ENCODE measurements around the gene TECRL. TPM values are rescaled to one million over a fixed set of nuclear protein-coding genes. Genes with fewer than 3 reads are reported as not detected.

TECRL gene
- total and polyA plus RNA-seq, 2 of the 4 experiments (the other 2 are of a cell fraction): not detected

DNA sequence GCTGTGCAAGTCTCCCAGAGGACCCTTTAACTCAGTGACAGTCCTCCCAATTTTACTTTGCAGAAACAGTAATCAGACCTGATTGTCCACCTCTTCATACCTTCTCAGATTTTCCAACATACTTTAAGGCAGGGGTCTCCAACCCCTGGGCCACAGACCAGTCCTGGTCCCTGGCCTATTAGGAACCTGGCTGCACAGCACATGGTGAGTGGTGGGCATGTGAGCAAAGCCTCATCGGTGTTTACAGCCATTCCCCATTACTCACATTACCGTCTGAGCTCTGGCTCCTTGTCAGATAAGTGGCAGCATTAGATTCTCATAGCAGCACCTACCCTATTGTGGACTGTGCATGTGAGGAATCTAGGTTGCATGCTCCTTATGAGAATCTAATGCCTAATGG is 74.3 kb downstream of the TECRL start:
- in situ Hi-C loops (cut with MboI; ENCODE audit: low sequenced_read_pairs): no loop called here
- Histone ChIP-seq H3K36me3 (ENCODE audit: control insufficient read depth, insufficient read depth, low read length) (no peaks in the 10 kb centered on the region), H3K4ac (ENCODE audit: low read depth, low read length) (no peak overlapping the region), H3K56ac (ENCODE audit: extremely low read depth, insufficient read depth, low read length) (no peak overlapping the region), H3K79me1 (ENCODE audit: low read depth in 1 of 2, low read length in 2 of 2) (no peaks in the 10 kb centered on the region), H4K8ac (ENCODE audit: low read depth in 2 of 2, low read length in 2 of 2) (no peak overlapping the region), H3K27ac (ENCODE audit: insufficient read depth, low read length) (no peak overlapping the region), H2BK15ac (ENCODE audit: low read depth, low read length) (no peak overlapping the region), H3K4me2 (ENCODE audit: low read depth, low read length) (no peak overlapping the region), H3K9me3 (ENCODE audit: control insufficient read depth, insufficient read depth, low read length) (peaks cover 3% of the 10 kb centered on the region), H2BK5ac (ENCODE audit: low read depth, low read length, poor library complexity, severe bottlenecking) (no peak overlapping the region), H2BK120ac (ENCODE audit: low read depth, low read length) (no peak overlapping the region), H3K23ac (ENCODE audit: low read depth, low read length) (no peak overlapping the region), H2AK5ac (ENCODE audit: low read depth, low read length) (no peak overlapping the region), H2BK20ac (ENCODE audit: low read depth, low read length) (no peak overlapping the region), H3K27me3 (ENCODE audit: control insufficient read depth, insufficient read depth, low read length) (no peaks in the 10 kb centered on the region), H3K18ac (ENCODE audit: low read depth, low read length) (no peak overlapping the region), H2AK9ac (replicated peaks; ENCODE audit: low read depth, low read length, poor library complexity) (no peak overlapping the region), H2AFZ (replicated peaks; ENCODE audit: low read length, poor library complexity) (no peak overlapping the region), H4K20me1 (ENCODE audit: insufficient read depth, low read length) (no peaks in the 10 kb centered on the region), H3K9ac (ENCODE audit: low read depth, low read length) (no peak overlapping the region), H4K91ac (ENCODE audit: insufficient read depth, low read depth, low read length) (no peak overlapping the region), H4K5ac (ENCODE audit: low read depth, low read length) (no peak overlapping the region), H3K4me3 (ENCODE audit: insufficient read depth, low read depth, low read length) (no peak overlapping the region), H3K14ac (replicated peaks; ENCODE audit: low read depth, low read length) (no peak overlapping the region), H3K9me1 (ENCODE audit: insufficient read depth, low read length) (no peaks in the 10 kb centered on the region), H3K4me1 (ENCODE audit: control insufficient read depth, insufficient read depth, low read length) (no peaks in the 10 kb centered on the region)
- CTCF ChIA-PET: no interaction called here
- BruUV-seq (replicated peaks): no TSS peak
- ATAC-seq (ENCODE audit: low read depth): no peak
- dilution Hi-C loops (cut with HindIII; ENCODE audit: low sequenced_read_pairs, unreplicated experiment): no loop called here
- intact Hi-C loops (cut with micrococcal nuclease): no loop called here
- WGBS, 2 experiments (ENCODE audit: extremely low coverage in 2 of 2, insufficient read length in 1 of 2): no CpG with 5 or more reads among the region's 2 CpGs
- no peak for DNase-seq
- TF ChIP-seq RFX5 (IDR thresholded peaks at IDR 0.05; ENCODE audit: low read depth, low read length) (no peak), RAD21 (IDR thresholded peaks at IDR 0.05; ENCODE audit: low read length) (no peak), NFE2L2 (IDR thresholded peaks at IDR 0.05; ENCODE audit: low read depth, low read length) (no peak), CHD1 (IDR thresholded peaks at IDR 0.05; ENCODE audit: low read depth, low read length) (no peak)
- TF ChIP-seq, protein P1, sequence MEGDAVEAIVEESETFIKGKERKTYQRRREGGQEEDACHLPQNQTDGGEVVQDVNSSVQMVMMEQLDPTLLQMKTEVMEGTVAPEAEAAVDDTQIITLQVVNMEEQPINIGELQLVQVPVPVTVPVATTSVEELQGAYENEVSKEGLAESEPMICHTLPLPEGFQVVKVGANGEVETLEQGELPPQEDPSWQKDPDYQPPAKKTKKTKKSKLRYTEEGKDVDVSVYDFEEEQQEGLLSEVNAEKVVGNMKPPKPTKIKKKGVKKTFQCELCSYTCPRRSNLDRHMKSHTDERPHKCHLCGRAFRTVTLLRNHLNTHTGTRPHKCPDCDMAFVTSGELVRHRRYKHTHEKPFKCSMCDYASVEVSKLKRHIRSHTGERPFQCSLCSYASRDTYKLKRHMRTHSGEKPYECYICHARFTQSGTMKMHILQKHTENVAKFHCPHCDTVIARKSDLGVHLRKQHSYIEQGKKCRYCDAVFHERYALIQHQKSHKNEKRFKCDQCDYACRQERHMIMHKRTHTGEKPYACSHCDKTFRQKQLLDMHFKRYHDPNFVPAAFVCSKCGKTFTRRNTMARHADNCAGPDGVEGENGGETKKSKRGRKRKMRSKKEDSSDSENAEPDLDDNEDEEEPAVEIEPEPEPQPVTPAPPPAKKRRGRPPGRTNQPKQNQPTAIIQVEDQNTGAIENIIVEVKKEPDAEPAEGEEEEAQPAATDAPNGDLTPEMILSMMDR (conservative IDR thresholded peaks at IDR 0.05; ENCODE audit: low read depth, low read length): no peak
- POLR2A ChIA-PET (ENCODE audit: unreplicated experiment): no interaction called here
